Mesothelial cell of epicardium (in vitro differentiated cells): ENCODE measurements around the gene TRAFD1. TPM values are rescaled to one million over a fixed set of nuclear protein-coding genes. Genes with fewer than 3 reads are reported as not detected.

Experiments used
- DNase-seq, 2 experiments: peaks; one replicate each; pipeline ENCODE4 v3.0.0; 2021; ENCODE audit warnings: low spot score in 2 of 2; ENCODE audit not compliant: unreplicated experiment in 2 of 2
- H3K27ac Mint-ChIP-seq: 2 replicates; pipeline ENCODE4 v1.8.0; 2021; ENCODE audit warnings: mixed read lengths
- H3K27me3 Mint-ChIP-seq: 2 replicates; pipeline ENCODE4 v1.8.0; 2021; ENCODE audit warnings: low read depth, mixed read lengths
- H3K36me3 Mint-ChIP-seq: 2 replicates; pipeline ENCODE4 v1.8.0; 2021; ENCODE audit warnings: mixed read lengths
- H3K4me1 Mint-ChIP-seq: 2 replicates; pipeline ENCODE4 v1.8.0; 2021; ENCODE audit warnings: mixed read lengths
- H3K4me3 Mint-ChIP-seq: 2 replicates; pipeline ENCODE4 v1.8.0; 2021; ENCODE audit warnings: mild to moderate bottlenecking, moderate library complexity, mixed read lengths
- H3K9me3 Mint-ChIP-seq: 2 replicates; pipeline ENCODE4 v1.8.0; 2021; ENCODE audit warnings: mixed read lengths
- total RNA-seq: library from RNA; stranded (reverse); gene quantifications from 3 replicates; pipeline ENCODE4 v1.2.1, GENCODE V29; 2021
- TF ChIP-seq, protein P1 (sequence below): fragments of 200-600 bp; sonication (generic); IDR thresholded peaks from one replicate; pipeline ENCODE4 v1.5.0; 2021; ENCODE audit warnings: antibody characterized with exemption; ENCODE audit not compliant: unreplicated experiment

TRAFD1 gene
- total RNA-seq, 1 donor from 2014 or later, result 36.5 TPM

- no peaks in the 10 kb centered on the region for H3K9me3 Mint-ChIP-seq
- H3K36me3 Mint-ChIP-seq, result peaks cover 9% of the 10 kb centered on the region
- H3K4me3 Mint-ChIP-seq, result no peak overlapping the region
- H3K4me1 Mint-ChIP-seq, result peaks cover 9% of the 10 kb centered on the region
- H3K27ac Mint-ChIP-seq, result no peak overlapping the region
- DNase-seq, result no peak
- TF ChIP-seq, protein P1, sequence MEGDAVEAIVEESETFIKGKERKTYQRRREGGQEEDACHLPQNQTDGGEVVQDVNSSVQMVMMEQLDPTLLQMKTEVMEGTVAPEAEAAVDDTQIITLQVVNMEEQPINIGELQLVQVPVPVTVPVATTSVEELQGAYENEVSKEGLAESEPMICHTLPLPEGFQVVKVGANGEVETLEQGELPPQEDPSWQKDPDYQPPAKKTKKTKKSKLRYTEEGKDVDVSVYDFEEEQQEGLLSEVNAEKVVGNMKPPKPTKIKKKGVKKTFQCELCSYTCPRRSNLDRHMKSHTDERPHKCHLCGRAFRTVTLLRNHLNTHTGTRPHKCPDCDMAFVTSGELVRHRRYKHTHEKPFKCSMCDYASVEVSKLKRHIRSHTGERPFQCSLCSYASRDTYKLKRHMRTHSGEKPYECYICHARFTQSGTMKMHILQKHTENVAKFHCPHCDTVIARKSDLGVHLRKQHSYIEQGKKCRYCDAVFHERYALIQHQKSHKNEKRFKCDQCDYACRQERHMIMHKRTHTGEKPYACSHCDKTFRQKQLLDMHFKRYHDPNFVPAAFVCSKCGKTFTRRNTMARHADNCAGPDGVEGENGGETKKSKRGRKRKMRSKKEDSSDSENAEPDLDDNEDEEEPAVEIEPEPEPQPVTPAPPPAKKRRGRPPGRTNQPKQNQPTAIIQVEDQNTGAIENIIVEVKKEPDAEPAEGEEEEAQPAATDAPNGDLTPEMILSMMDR, result no peak
- no peaks in the 10 kb centered on the region for H3K27me3 Mint-ChIP-seq
These were observed 5.2 kb downstream of the TRAFD1 start for GRCh38 chr12:112130441-112130998.

DNA sequence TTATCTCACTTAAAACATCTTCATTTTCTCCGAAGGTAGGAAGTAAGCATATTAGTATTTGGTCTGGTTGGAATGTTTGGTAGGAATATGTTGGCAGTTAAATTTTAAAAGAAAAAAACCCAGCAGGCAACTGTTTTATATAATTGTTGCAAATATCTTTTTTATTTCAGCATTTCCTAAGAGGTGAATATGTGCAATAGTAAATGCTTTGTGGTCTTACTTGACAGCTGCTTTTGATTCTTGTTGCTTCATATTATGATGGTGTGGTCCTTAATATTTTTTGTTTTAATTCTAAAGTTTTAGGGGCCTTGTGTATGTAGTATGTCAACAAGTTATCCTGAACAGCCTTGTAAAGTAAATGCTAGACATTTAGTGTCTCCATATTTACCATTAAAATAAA is 6.3 kb downstream of the TRAFD1 start:
- TF ChIP-seq, protein P1, result no peak
- Mint-ChIP-seq H3K27me3 (no peaks in the 10 kb centered on the region), H3K4me3 (no peak overlapping the region), H3K9me3 (no peaks in the 10 kb centered on the region), H3K4me1 (peaks cover 5% of the 10 kb centered on the region), H3K27ac (peak overlapping the region; percentile 0), H3K36me3 (peaks cover 9% of the 10 kb centered on the region)
- no peak for DNase-seq

GRCh38 chr12:112133418-112133817 is 8.1 kb downstream of the TRAFD1 start:
- Mint-ChIP-seq H3K27me3 (no peaks in the 10 kb centered on the region), H3K4me1 (no peaks in the 10 kb centered on the region), H3K9me3 (no peaks in the 10 kb centered on the region), H3K4me3 (no peak overlapping the region), H3K36me3 (peaks cover 9% of the 10 kb centered on the region), H3K27ac (no peak overlapping the region)
- DNase-seq, result no peak
- TF ChIP-seq, protein P1, result no peak

- Mint-ChIP-seq H3K4me3 (no peak overlapping the region), H3K27me3 (no peaks in the 10 kb centered on the region), H3K27ac (no peak overlapping the region), H3K4me1 (no peaks in the 10 kb centered on the region), H3K36me3 (peaks cover 11% of the 10 kb centered on the region), H3K9me3 (no peaks in the 10 kb centered on the region)
- TF ChIP-seq, protein P1, result no peak
- DNase-seq, result no peak
These were observed 9.4 kb downstream of the TRAFD1 start for GRCh38 chr12:112134731-112135130.

- no peaks in the 10 kb centered on the region for H3K9me3 Mint-ChIP-seq
- no peak overlapping the region for H3K4me3 Mint-ChIP-seq
- H3K27me3 Mint-ChIP-seq, result no peaks in the 10 kb centered on the region
- no peaks in the 10 kb centered on the region for H3K4me1 Mint-ChIP-seq
- no peak overlapping the region for H3K27ac Mint-ChIP-seq
- TF ChIP-seq, protein P1, result no peak
- no peak for DNase-seq
- peaks cover 24% of the 10 kb centered on the region for H3K36me3 Mint-ChIP-seq
These were observed 15.4 kb downstream of the TRAFD1 start for GRCh38 chr12:112140728-112141127.

DNA sequence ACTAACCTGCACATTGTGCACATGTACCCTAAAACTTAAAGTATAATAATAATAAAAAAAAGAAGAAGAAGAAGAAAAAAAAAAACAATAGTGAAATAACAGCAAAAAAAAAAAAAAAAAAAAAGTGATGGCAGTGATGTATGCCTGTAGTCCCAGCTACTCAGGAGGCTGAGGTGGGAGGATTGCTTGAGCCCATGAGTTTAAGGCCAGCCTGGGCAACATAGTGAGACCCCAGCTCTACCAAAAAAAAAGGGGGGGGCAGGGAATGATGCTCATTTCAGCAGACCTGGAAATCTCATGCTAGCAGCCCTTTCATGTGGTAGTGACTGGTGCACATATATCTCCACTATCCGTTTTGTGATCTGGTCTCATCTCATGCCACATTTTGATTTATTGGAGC is 20.8 kb downstream of the TRAFD1 start:
- Mint-ChIP-seq H3K36me3 (peaks cover 39% of the 10 kb centered on the region), H3K9me3 (no peaks in the 10 kb centered on the region), H3K4me1 (peaks cover 16% of the 10 kb centered on the region), H3K27me3 (no peaks in the 10 kb centered on the region), H3K27ac (no peak overlapping the region), H3K4me3 (no peak overlapping the region)
- TF ChIP-seq, protein P1, result no peak
- no peak for DNase-seq
